GM19239 (cell line): ENCODE results near the gene IFNG-AS1.

Experiments used
- DNase-seq: peaks from one replicate; pipeline ENCODE4 v3.0.0; 2011; ENCODE audit warnings: low spot score; ENCODE audit not compliant: insufficient read length
- FAIRE-seq: peaks from 2 replicates; lab custom pipeline; 2011; peaks lifted over from hg19 to GRCh38; lab: Jason Lieb, UNC

The IFNG-AS1 gene

DNA sequence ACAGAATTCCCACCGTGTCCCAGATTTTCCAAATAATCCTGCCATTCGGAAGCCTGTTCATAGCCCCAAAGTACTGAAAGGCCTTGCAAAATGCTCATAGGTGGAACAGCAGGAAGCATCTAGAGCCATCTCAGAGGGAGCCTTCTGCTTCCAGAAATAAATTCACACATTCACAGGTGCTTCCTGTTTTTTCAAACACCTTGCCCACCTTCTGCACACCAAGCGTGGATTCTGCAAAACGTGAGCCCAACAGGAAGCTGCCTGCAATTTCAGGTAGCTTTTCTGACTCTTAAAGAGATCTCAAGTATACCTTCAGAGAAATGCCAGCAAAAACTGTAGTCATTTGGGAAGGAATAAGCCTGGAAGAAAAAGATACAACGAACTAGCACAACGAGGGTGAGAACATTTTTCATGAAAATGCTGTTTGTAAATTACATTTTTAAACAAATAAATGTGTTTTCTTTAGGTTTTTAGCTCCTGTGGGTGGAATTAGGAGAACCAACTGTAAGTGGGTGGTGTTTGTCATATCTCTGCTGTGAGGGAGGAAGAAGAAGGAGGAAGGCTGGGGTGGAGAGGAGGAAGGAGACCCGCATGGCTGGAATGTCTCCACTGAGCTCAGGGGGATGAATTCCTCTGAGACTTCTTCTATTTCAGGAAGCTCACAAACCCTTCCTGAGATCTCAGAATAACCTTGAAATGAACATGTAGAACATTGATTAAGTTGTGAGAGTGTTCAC is at the start of gene IFNG-AS1:
TSS of gene IFNG-AS1 (plus strand) at position 264 of the 737 bp plus-strand sequence.
- FAIRE-seq (no peak), DNase-seq (no peak)

DNA sequence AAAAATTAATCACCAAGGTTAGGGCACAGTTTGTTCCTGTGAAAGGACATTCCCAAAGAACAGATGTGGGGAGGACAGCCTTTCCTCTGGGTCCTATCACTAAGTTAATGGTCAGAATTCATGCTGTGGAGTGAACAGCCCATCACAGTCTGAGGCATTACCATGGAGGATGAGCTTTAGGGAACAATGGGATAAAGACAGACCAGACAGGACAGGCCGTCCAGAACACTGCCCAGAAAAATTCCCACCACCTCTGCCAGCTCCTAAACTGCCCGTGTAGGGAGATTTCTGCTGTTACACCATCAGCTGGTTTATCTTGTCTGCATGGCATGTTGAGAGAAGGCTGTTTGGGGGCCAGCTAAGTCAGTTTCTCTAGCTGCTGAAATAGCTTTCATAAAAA is 49.6 kb upstream of the IFNG-AS1 start:
- FAIRE-seq: no peak

DNA sequence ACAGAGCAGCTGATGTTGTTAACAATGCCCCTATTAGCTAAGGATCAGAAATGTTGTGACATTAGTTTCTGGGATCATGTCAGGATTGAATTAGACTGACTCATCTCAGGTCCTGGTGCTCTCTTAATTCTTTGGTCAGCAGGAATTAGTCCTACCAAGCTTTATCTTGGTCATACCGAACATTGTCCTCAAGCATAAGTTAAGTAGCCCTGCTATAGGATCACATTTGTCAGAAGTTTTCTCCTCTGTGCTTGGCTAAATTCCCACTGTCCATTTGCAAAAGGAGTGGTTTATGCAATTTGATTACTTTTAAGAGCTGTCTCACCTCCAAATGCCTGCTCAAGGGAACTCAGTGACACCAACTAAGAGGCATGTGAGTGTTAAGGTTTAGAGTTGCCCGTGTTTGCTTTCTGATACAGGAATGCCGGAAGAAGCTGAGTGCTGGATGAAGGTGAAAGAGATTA is 48.4 kb upstream of the IFNG-AS1 start:
- DNase-seq: no peak
- FAIRE-seq: no peak

More for the DNA sequence above, 49.6 kb upstream of the IFNG-AS1 start:
- no peak for DNase-seq

DNA sequence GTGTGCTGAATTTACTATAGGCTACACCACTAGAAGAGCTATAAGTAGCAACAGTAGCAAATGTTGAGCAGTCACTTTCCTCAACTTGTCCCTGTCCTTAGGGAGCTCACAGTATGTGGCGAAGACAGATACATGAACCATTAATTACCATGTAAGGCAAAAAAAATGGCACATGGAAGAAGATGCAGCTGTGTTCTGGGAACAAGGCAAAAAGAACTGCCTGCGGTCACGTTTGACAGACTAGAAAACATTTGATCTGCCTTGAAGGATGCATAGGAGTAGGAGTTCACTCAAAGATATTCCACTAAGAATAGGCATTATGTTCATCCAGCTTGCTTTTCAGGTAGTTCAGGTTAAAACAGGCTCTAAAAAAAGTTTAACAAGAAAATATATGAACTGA is 46.5 kb upstream of the IFNG-AS1 start:
- FAIRE-seq: no peak
- no peak for DNase-seq

DNA sequence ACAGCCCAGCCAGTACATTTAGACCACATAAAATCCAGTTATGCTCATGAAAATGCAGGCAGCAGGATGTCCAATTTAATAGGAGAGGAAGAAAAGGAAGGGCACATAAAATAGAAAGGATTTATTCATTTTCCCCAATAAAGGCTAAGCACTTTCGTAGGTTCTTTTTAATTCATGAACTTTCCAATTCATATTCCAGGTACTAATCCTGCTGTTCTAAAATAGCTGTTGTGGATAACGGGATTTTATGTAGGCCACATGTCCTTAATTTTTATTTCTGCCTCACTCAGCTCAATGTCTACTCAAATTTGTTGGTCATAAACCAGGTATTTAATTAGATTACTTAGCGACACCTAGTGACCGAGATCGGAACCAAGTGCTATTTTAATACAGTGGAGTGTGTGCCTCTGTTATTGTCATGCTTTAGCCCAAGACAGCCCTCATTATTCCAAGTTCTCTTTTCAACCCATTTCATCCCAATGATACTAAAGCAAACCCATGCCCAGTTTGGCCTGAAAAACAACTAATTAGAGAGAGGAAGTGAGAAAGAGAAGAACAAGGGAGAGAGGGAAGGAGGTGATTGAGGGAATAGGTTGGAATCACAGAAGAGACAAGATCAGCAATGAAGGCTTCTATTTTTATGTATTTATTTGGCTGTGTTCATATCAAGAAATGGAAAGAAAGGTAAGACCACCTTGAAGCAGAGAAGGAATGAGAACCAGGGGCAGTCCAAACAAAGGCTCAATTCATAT is 45.9 kb upstream of the IFNG-AS1 start:
- peak; percentile 9 for DNase-seq
- peak; percentile 92 for FAIRE-seq

DNA sequence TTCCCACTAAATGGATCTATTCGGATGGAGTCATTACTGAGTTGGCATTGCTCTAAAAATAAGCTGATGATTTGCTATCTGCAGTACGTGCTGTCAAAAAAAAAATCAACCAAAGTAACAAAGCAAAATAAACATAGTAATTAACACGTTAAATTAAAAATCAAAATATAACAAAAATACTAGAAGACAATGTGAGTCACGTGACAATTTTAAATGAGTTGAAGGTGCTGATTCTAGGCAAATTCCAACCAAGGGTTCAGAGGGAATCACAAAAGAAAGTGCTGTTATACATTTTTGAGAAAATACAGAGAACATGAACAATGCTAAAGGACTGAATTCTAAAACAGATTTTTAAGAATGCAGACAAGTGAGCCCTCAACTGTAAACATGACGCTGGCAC is 45.2 kb upstream of the IFNG-AS1 start:
- DNase-seq: no peak
- FAIRE-seq: no peak

DNA sequence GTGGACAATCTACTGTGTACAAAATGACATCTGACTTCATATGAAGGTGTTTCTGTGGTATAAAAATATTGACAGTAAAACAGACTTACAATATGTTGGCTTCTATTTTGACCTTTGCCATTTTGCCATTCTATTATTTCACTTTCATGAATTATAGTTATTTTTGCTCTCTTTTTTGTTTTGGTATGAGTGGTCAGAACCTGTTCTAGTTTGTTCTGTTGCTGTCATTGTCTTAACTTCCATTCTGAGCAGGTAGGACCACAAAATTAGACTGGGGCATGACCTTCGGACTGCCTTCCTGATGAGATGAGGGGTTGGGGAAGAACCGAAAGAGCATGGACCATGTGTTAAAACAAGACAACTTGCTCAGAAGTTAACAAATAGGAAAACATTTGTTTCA is 36.5 kb upstream of the IFNG-AS1 start:
- no peak for FAIRE-seq
- DNase-seq: no peak

DNA sequence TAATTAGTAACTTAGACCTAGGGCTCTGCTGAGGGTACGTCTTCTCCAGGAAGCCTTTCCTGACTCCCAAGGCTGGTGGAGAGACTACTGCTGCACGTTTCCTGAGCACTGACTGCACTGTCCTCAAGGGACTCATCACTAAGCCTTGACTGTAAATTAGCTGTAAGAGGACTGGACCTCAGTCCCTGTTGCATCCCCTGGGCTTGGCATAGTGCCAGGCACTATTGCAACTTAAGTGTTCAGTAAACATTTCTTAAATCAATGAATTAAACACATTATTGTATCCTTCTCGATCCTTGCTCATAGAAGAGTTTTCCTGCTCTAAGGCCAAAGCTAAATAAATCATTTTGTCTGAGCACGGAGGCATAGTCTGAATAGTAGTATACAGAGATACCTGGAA is 31.9 kb upstream of the IFNG-AS1 start:
- FAIRE-seq: no peak
- no peak for DNase-seq

DNA sequence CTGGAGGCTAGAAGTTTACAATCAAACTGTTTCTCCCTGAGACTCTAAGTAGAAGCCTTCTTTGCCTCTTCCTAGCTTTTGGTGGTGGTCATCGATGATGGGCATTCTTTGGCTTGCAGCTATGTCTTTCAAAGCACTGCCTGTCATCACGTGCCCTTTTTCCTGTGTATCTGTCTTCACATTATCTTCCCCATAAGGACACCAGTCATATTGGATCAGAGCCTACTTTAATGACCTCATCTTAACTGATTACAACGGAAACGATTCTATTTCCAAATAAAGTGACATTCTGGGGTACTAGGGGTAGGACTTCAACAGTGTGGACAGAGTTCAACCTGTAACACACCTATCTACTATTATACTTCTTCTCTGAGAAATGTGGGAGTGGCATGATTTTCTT is 31.1 kb upstream of the IFNG-AS1 start:
- DNase-seq: no peak
- no peak for FAIRE-seq

DNA sequence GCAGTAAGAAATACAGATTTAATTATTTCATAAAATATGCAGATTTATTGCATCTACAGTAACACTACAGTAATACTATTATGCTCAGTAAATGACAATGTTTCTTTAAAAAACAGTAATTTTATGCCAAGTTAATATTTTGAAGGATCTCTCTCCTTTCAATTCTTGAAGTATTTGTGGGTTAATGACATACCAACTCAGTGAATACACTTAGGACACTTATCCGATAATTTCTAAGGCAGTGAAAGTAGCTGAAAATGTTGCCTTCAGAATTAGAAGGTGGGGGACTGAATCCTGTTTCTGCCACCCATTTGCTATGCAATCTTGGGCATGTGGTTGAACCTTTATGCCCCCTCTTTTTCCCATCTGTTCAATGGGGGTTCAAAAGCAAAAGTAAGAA is 24.8 kb upstream of the IFNG-AS1 start:
- no peak for DNase-seq

DNA sequence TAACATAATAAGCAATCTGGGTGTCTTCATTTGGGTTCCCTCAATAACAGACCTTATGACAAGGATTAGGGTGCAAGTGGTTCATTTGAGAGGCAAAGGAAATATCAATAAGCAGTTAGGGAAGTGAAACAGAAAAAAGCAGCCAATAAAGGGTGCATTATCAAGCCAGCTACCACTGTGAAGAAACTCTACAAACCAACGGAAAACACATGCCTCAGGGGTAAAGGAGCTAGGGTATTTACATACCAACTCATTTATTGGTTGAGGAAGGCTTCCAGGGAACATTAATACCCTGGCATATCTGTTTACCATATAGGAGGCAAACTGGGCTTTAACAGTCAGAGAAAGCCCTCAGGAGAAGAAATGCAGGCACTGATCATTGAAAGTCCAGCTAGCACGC is 22.7 kb upstream of the IFNG-AS1 start:
- DNase-seq: no peak
- no peak for FAIRE-seq

More for the DNA sequence above, 24.8 kb upstream of the IFNG-AS1 start:
- FAIRE-seq: no peak

DNA sequence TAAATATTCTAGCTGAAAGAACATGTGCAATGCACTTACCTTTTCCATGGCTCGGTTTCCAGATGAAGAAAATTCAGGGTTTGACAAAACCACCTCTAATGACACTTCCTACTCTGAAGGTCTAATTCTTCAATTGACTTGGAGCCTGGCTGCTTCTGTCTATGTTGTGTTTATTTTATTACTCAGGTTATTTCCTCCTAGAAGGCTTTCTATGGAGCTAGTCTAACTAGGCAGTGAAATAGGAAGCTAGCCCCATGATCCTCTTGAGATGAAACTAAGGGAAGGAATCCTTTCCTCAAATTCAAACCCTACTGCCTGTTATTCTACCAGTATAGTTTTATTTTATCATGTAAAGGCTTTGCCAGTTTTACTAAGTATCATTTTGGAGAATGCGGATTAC is 20.9 kb upstream of the IFNG-AS1 start:
- DNase-seq: no peak
- no peak for FAIRE-seq

DNA sequence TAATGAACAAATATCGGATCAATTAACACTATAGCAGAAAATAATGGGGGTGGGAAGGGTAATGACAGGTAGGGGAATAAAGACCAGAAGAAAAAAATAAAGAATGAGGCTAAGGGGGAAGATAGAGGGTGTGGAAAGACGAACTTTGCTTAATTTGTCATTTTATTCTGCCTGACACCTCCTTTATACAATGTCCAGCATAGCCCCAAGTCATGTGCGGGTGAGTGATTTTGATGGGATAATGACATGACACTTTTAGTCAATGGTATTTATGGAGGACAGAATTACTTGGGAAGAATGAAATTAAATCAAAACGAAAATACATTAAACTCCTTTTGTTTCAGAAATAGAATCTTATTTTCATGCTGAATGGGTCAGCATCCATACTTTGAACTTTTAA is 20.5 kb upstream of the IFNG-AS1 start:
- no peak for DNase-seq
- no peak for FAIRE-seq

DNA sequence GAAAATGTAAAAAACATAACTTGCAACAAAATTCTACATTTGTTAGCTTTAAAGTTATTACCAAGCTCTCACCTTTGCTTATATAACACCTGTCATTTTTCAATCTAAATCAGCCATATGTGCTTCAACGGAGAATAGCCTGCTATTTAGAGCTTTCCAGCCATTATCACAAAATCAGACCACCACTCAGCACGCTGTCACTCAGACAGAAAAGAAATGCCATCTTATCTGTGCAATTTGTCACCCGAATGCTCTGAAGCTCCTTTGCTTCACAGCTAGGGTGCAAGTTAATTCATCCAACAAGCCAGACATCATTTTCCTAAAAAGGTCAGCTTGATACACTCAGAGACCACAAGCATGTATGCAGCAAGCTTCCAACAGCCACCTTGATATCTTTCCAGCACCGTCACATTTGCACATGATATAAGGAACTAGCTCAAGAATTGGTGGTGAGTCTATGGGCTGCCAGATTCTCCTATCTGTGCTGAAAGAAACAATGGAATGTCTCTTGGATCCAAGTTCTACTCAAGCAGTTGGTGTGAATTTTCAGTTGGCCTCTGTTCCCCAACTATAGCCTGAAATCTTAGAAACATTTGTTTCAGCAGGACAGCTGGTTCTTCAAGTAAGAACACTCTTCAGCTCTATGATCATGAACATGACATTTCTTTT is 20.0 kb upstream of the IFNG-AS1 start:
- no peak for DNase-seq
- no peak for FAIRE-seq

DNA sequence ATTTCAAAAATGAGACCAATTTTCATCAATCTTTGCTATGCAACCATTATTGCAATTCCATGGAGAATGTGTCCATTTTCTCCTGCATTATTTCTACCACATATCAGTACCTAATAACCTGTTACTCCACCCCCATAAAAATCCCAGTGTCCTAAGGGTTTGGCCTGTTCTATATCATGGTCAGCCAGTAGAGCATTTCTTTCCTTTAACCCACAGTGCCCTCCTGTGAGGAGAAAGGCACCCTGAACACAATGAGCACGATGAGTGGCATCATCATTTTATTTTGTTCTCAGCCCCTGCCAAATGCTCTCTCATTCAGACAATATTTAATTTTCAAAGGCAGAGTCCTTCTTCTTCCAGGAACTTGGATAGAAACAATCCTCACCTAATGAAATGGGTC is 11.6 kb upstream of the IFNG-AS1 start:
- FAIRE-seq (no peak), DNase-seq (no peak)

DNA sequence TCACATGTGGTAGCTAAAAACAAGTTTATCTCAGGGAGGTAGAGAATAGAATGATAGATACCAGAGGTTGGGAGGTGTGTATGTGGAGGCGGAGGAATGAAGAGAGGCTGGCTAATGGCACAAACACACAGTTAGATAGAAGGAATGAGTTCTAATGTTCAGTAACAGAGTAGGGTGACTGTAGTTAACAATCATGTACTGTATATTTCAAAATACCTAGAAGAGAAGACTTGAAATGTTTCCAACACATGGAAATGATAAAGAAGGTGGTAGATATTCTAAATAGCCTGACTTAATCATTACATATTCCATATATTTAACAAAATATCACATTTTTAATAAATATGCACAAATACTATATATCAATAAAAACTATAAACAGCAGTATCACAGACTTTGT is 8.9 kb upstream of the IFNG-AS1 start:
- no peak for DNase-seq
- FAIRE-seq: no peak

DNA sequence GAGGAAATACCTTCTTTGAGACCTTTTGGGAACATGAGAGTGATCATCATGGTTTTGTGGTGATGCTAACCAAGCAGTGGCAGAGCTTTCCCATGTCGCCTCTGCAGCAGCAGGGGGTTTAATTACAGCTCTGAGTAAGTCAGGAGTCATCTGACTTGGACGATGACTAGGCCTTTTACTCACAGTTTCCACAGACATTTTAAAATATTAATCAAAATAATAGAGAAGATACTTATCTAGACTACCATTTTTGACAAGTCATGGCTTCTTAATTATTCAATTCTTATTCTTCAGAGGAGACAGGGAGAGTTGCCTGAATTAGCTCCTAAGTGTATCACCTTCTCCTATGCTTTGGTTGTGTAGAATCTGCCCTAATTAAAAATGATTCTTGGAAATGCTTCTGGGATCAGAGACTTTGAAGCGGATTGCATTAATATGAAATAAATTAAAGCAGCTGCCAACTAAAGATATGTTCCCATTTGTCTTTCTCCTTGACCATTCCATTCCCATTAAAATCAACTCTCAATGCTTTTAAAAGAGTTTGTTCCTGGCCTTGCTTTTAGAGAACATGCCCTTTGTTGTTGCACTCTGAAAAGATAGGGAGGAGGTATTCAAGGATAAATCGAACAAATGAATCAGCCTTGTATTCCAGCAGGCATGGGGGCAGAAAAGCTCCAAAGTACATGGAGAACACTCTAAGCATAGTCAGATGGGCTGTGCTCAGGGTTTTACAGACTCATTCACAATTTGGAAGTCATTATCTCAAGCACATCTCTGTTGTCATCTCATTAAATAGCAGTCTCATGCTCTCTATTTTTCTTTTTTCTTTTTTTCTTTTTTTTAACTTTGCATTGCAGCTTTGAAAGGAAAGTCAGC is 7.7 kb upstream of the IFNG-AS1 start:
- FAIRE-seq: no peak
- no peak for DNase-seq

DNA sequence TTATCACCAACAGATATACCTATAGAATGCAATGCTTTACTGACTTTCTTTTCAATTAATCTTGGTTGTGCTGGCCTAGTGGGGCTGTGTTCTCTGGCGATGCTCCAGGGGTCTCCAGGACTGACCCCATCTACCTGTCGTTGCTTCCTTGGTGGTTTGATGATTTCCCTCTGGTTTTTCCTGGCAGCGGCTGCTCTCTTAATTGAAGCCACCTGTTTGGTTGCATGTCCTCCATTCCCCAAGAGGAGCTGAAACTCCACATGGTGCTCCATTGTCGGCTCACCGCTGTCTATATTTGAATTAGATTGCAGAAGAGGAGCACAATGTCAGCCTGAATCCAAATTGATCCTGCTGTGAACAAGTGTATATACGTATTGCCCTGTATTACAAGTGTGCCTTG is 7.1 kb upstream of the IFNG-AS1 start:
- DNase-seq (no peak), FAIRE-seq (no peak)

DNA sequence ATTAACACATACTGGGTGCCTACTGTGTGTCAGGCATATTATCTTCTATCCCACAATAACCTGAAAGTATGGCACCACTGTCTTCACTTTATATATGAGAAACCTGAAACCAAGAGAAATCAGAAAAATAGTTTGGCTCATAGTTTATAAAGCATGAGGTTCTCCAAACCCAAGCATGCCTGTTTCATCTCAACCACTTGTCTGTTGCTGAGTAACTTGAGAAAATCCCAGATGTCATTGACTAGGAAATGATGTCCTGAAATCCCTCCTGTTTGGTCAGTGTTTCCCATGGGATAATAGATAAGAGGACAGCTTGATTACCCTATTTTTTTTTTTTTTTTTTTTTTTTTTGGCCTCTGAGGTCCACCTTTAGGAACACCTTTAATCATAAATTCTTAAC is 2.6 kb upstream of the IFNG-AS1 start:
- DNase-seq (no peak), FAIRE-seq (no peak)

DNA sequence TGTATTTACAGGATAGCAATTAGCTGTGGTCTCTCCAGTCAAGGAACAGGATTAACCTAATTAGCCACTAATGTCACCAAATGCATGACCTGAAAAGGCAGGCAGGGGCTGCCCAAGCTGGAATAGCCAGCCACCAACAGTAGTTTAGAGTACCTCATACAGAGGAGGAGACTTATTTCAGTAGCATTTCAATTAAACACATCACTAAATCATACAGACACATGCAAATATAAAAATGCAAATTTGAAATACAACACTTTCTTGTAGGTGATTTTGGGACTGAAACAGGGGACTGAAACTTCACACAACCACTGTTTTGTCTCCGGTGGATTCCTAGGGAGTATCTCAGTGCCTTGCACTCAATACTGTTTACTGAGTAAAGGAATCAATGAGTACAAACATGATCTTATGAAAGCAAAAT is 636 bp upstream of the IFNG-AS1 start:
- DNase-seq (peak; percentile 15), FAIRE-seq (peak; percentile 94)
